Endodermal cell (in vitro differentiated cells): ENCODE measurements around the gene CSGALNACT2. TPM values are rescaled to one million over a fixed set of nuclear protein-coding genes. Genes with fewer than 3 reads are reported as not detected.

Experiments used
- DNase-seq: peaks from one replicate; pipeline ENCODE4 v3.0.0-alpha.2; 2017
- H3K27ac ChIP-seq: 2 replicates; pipeline ENCODE4 v1.5.1; 2013; ENCODE audit warnings: mild to moderate bottlenecking, low read depth, low read length, moderate library complexity
- H3K27me3 ChIP-seq: 2 replicates; pipeline ENCODE4 v1.6.1; 2013; ENCODE audit warnings: mild to moderate bottlenecking, low read length, moderate library complexity; ENCODE audit not compliant: insufficient read depth, control insufficient read depth, poor library complexity, severe bottlenecking
- H3K36me3 ChIP-seq: 2 replicates; pipeline ENCODE4 v1.7.0; 2013; ENCODE audit warnings: mild to moderate bottlenecking, low read length, moderate library complexity; ENCODE audit not compliant: control insufficient read depth, insufficient read depth
- H3K4me1 ChIP-seq: one replicate; pipeline ENCODE4 v1.7.0; 2013; ENCODE audit warnings: low read length; ENCODE audit not compliant: control insufficient read depth, insufficient read depth
- H3K4me3 ChIP-seq: 2 replicates; pipeline ENCODE4 v1.5.1; 2013; ENCODE audit warnings: mild to moderate bottlenecking, low read length, moderate library complexity
- H3K9ac ChIP-seq: 2 replicates; pipeline ENCODE4 v1.6.1; 2013; ENCODE audit warnings: mild to moderate bottlenecking, low read length, moderate library complexity; ENCODE audit not compliant: poor library complexity, severe bottlenecking; ENCODE audit errors: extremely low read depth
- H3K9me3 ChIP-seq: 2 replicates; pipeline ENCODE4 v1.6.1; 2013; ENCODE audit warnings: mild to moderate bottlenecking, low read length, moderate library complexity; ENCODE audit not compliant: control insufficient read depth
- H3K27ac Mint-ChIP-seq: 2 replicates; pipeline ENCODE4 v1.8.0; 2020; ENCODE audit warnings: mixed read lengths
- H3K27me3 Mint-ChIP-seq: 2 replicates; pipeline ENCODE4 v1.8.0; 2021; ENCODE audit warnings: mild to moderate bottlenecking, mixed read lengths; ENCODE audit not compliant: insufficient read depth
- H3K36me3 Mint-ChIP-seq: 2 replicates; pipeline ENCODE4 v1.8.0; 2020; ENCODE audit warnings: low read depth, mixed read lengths
- H3K4me1 Mint-ChIP-seq: 2 replicates; pipeline ENCODE4 v1.8.0; 2020; ENCODE audit warnings: mixed read lengths
- H3K4me3 Mint-ChIP-seq: 2 replicates; pipeline ENCODE4 v1.8.0; 2020; ENCODE audit warnings: mild to moderate bottlenecking, moderate library complexity, mixed read lengths
- H3K9me3 Mint-ChIP-seq: 2 replicates; pipeline ENCODE4 v1.8.0; 2020; ENCODE audit warnings: mild to moderate bottlenecking, mixed read lengths
- CTCF ChIP-seq: fragments of 200-600 bp; sonication (generic); conservative IDR thresholded peaks from 2 replicates; pipeline ENCODE4 v1.5.0; 2021; ENCODE audit warnings: antibody characterized with exemption, mild to moderate bottlenecking
- WGBS, 2 experiments: methylation state at CpG; one replicate each; pipeline versions ENCODE4 v1.1.5 to v1.1.7; 2013; ENCODE audit warnings: missing lambda C conversion rate in 2 of 2, mixed read lengths in 1 of 2; ENCODE audit not compliant: insufficient coverage in 1 of 2, insufficient read length in 1 of 2; 5-methylcytosine and 5-hydroxymethylcytosine counted together
- total RNA-seq, 2 donors: library from RNA; stranded (reverse); fragmentation: NEBNext Ultra II Directional in 1 of 2; extraction: Animal tissue kit (Norgen Biotek cat#: 25700) in 1 of 2; gene quantifications; 2 replicates in 1 of 2; 3 replicates in 1 of 2; pipeline ENCODE4 v1.2.1, GENCODE V29; 2021

CSGALNACT2 gene
- total RNA-seq, 2 donors from 2014 or later = 7.3 to 8.6 TPM

GRCh38 chr10:43204943-43205671, 66.9 kb downstream of the CSGALNACT2 start:
- H3K4me1 ChIP-seq = no peaks in the 10 kb centered on the region
- H3K4me3 ChIP-seq = no peak overlapping the region
- no peaks in the 10 kb centered on the region for H3K9me3 ChIP-seq
- peak; percentile 93 for DNase-seq
- no peaks in the 10 kb centered on the region for H3K27me3 ChIP-seq
- no peak overlapping the region for H3K4me3 Mint-ChIP-seq
- H3K36me3 ChIP-seq = no peaks in the 10 kb centered on the region
- no peaks in the 10 kb centered on the region for H3K27me3 Mint-ChIP-seq
- peaks cover under 1% of the 10 kb centered on the region for H3K36me3 Mint-ChIP-seq
- peak; percentile 92 for TF ChIP-seq CTCF
- H3K27ac ChIP-seq = no peak overlapping the region
- no peaks in the 10 kb centered on the region for H3K9me3 Mint-ChIP-seq
- H3K9ac ChIP-seq = no peak overlapping the region
- no peaks in the 10 kb centered on the region for H3K4me1 Mint-ChIP-seq
- 64 to 90% methylated on average over 5 to 11 of the region's 11 CpGs for WGBS, 2 experiments
- H3K27ac Mint-ChIP-seq = no peak overlapping the region

GRCh38 chr10:43205681-43206390, 67.6 kb downstream of the CSGALNACT2 start:
- Mint-ChIP-seq H3K27me3 (no peaks in the 10 kb centered on the region), H3K27ac (no peak overlapping the region), H3K4me1 (no peaks in the 10 kb centered on the region), H3K4me3 (no peak overlapping the region), H3K9me3 (no peaks in the 10 kb centered on the region), H3K36me3 (no peaks in the 10 kb centered on the region)
- H3K4me3 ChIP-seq = no peak overlapping the region
- H3K27ac ChIP-seq = no peak overlapping the region
- DNase-seq = peak; percentile 37
- no peaks in the 10 kb centered on the region for H3K36me3 ChIP-seq
- no peak for TF ChIP-seq CTCF
- H3K9me3 ChIP-seq = no peaks in the 10 kb centered on the region
- WGBS, 2 experiments = 90 to 91% methylated on average over 2 to 20 of the region's 20 CpGs
- no peaks in the 10 kb centered on the region for H3K27me3 ChIP-seq
- no peaks in the 10 kb centered on the region for H3K4me1 ChIP-seq
- H3K9ac ChIP-seq = no peak overlapping the region

- no peaks in the 10 kb centered on the region for H3K9me3 Mint-ChIP-seq
- DNase-seq = peak; percentile 41
- H3K27ac Mint-ChIP-seq = no peak overlapping the region
- Histone ChIP-seq H3K4me3 (no peak overlapping the region), H3K9me3 (no peaks in the 10 kb centered on the region), H3K36me3 (no peaks in the 10 kb centered on the region), H3K27ac (no peak overlapping the region), H3K27me3 (no peaks in the 10 kb centered on the region), H3K9ac (no peak overlapping the region), H3K4me1 (no peaks in the 10 kb centered on the region)
- TF ChIP-seq CTCF = no peak
- H3K4me1 Mint-ChIP-seq = no peaks in the 10 kb centered on the region
- H3K27me3 Mint-ChIP-seq = no peaks in the 10 kb centered on the region
- no peaks in the 10 kb centered on the region for H3K36me3 Mint-ChIP-seq
- H3K4me3 Mint-ChIP-seq = no peak overlapping the region
- 87 to 91% methylated on average over 10 to 13 of the region's 13 CpGs for whole genome bisulfite sequencing, 2 experiments
These were observed 68.4 kb downstream of the CSGALNACT2 start for GRCh38 chr10:43206391-43207235.
